Suprapubic skin (tissue), 4 donors: ENCODE measurements around the gene RTL1.

Experiments
- EP300 ChIP-seq: sonication (generic); formaldehyde crosslinking; IDR thresholded peaks from one replicate; pipeline ENCODE4 v1.6.1; 2017; ENCODE audit warnings: antibody characterized with exemption
- POLR2A ChIP-seq, 2 donors: fragments of 450-650 bp; IDR thresholded peaks; one replicate each; pipeline ENCODE4 v1.6.1; 2017; ENCODE audit warnings: antibody characterized with exemption in 2 of 2, mild to moderate bottlenecking in 2 of 2, moderate library complexity in 2 of 2
- POLR2AphosphoS5 ChIP-seq, 3 donors: sonication (generic); formaldehyde crosslinking; IDR thresholded peaks; one replicate each; pipeline ENCODE4 v1.6.1; 2017; ENCODE audit warnings: antibody characterized with exemption in 3 of 3
- TF ChIP-seq, protein P1 (sequence below), 2 donors: fragments of 200-600 bp in 1 of 2; fragments of 450-650 bp in 1 of 2; sonication (generic) in 1 of 2; IDR thresholded peaks; one replicate each; pipeline ENCODE4 v1.5.1; 2016 to 2019; ENCODE audit warnings: antibody characterized with exemption in 2 of 2, mild to moderate bottlenecking in 1 of 2, moderate library complexity in 1 of 2

DNA sequence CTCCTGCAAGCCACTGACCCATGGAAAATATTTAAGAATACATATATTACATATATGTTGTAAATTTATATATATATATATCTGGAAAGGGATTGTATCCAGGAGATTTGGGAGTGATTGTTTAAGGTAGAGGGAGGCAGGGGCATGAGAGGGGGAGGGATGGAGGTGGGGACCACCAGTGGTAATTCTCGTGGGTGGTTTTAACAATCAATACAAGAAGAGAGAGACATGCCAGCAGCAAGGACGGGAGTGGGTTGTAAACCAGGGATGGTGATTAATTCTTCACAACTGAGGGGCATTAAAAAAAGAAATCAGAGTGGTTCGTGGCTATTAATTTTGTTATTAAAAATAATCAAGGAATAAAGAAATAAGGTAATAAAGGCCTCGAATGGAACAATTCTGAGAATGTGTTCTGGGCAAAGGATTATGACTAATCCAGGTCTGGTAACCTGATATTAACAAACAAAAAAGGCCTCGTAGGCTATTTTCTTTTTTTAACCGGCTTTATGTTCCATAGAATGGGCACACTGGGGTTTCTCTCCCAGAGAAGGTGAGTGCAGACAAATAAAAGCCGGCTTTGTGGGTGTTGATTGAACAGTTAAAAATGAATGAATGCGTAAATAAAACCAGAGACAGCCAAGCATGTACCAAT lies 8.3 kb upstream of the RTL1 start:
- TF ChIP-seq, protein P1, sequence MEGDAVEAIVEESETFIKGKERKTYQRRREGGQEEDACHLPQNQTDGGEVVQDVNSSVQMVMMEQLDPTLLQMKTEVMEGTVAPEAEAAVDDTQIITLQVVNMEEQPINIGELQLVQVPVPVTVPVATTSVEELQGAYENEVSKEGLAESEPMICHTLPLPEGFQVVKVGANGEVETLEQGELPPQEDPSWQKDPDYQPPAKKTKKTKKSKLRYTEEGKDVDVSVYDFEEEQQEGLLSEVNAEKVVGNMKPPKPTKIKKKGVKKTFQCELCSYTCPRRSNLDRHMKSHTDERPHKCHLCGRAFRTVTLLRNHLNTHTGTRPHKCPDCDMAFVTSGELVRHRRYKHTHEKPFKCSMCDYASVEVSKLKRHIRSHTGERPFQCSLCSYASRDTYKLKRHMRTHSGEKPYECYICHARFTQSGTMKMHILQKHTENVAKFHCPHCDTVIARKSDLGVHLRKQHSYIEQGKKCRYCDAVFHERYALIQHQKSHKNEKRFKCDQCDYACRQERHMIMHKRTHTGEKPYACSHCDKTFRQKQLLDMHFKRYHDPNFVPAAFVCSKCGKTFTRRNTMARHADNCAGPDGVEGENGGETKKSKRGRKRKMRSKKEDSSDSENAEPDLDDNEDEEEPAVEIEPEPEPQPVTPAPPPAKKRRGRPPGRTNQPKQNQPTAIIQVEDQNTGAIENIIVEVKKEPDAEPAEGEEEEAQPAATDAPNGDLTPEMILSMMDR (IDR thresholded peaks at IDR 0.05), result no peak
- no peak for TF ChIP-seq POLR2AphosphoS5 (IDR thresholded peaks at IDR 0.05)
- TF ChIP-seq EP300, result no peak
- TF ChIP-seq POLR2A (IDR thresholded peaks at IDR 0.05), result no peak
